Muscle of leg (tissue), 16 donors: Measurements from ENCODE around the gene CRAMP1. TPM values are rescaled to one million over a fixed set of nuclear protein-coding genes. Genes with fewer than 3 reads are reported as not detected.

ENCODE experiments used
- DNase-seq: peaks from one replicate; pipeline ENCODE4 v3.0.0; 2013
- H3K27ac ChIP-seq: one replicate; pipeline ENCODE4 v1.5.1; 2013; ENCODE audit warnings: mild to moderate bottlenecking, low read length, control low read depth
- H3K27me3 ChIP-seq: one replicate; pipeline ENCODE4 v1.6.1; 2013; ENCODE audit warnings: low read length; ENCODE audit not compliant: control insufficient read depth, insufficient read depth
- H3K36me3 ChIP-seq: one replicate; pipeline ENCODE4 v1.6.1; 2013; ENCODE audit warnings: low read length; ENCODE audit not compliant: control insufficient read depth, insufficient read depth
- H3K4me1 ChIP-seq: one replicate; pipeline ENCODE4 v1.6.1; 2013; ENCODE audit warnings: low read length; ENCODE audit not compliant: control insufficient read depth, insufficient read depth
- H3K4me3 ChIP-seq: one replicate; pipeline ENCODE4 v1.5.1; 2013; ENCODE audit warnings: low read length, control low read depth
- H3K9me3 ChIP-seq: replicated peaks from 2 replicates; pipeline ENCODE4 v1.6.1; 2013; ENCODE audit warnings: low read depth, low read length; ENCODE audit not compliant: control insufficient read depth
- WGBS: methylation state at CpG from one replicate; pipeline ENCODE4 v1.1.5; 2013; ENCODE audit warnings: missing lambda C conversion rate; ENCODE audit not compliant: insufficient coverage; 5-methylcytosine and 5-hydroxymethylcytosine counted together
- long read RNA-seq, 11 donors: transcript quantifications; one replicate each; lab custom pipeline, GENCODE V29; 2026
- polyA plus RNA-seq, 8 donors: library from polyadenylated mRNA; unstranded; fragments of 120-200 nt; gene quantifications; one replicate each; pipeline versions ENCODE4 v1.2.1 to v1.2.3, GENCODE V29; 2013; ENCODE audit warnings: inconsistent platforms in 1 of 8, low replicate concordance in 1 of 8; ENCODE audit not compliant: insufficient read length in 8 of 8, insufficient read depth in 1 of 8
- total RNA-seq: library from RNA; stranded (reverse); fragments of 120-200 nt; gene quantifications from one replicate; pipeline ENCODE4 v1.2.4, GENCODE V29; 2013

CRAMP1 gene
- total RNA-seq (7.2 TPM), polyA plus RNA-seq (10 to 100 TPM; 12.3 to 19.1 (median 14.1) TPM)
- long read RNA-seq, donor 1, partial matches to known transcripts, result 0 of 1 reads
- long read RNA-seq, donor 1, other reads (novel, unspliced or antisense), result 0 of 1 reads
- long read RNA-seq, donor 2, result 0 reads
- long read RNA-seq, donor 3, result 0 reads
- long read RNA-seq, donor 4, result 0 reads
- long read RNA-seq, donor 5, result 0 reads
- long read RNA-seq, donor 6, result 0 reads
- long read RNA-seq, donor 7, partial matches to known transcripts, result 0 of 1 reads
- long read RNA-seq, donor 7, other reads (novel, unspliced or antisense), result 0 of 1 reads
- long read RNA-seq, donor 8, partial matches to known transcripts, result 0 of 1 reads
- long read RNA-seq, donor 8, other reads (novel, unspliced or antisense), result 0 of 1 reads
- long read RNA-seq, donor 9, result 0 reads
- long read RNA-seq, donor 10, partial matches to known transcripts, result 0 of 1 reads
- long read RNA-seq, donor 10, other reads (novel, unspliced or antisense), result 0 of 1 reads
- long read RNA-seq, donor 11, partial matches to known transcripts, result 0 of 1 reads
- long read RNA-seq, donor 11, other reads (novel, unspliced or antisense), result 0 of 1 reads

- peaks cover 10% of the 10 kb centered on the region for H3K36me3 ChIP-seq
- no peak for DNase-seq
- H3K4me1 ChIP-seq, result peaks cover 43% of the 10 kb centered on the region
- no peaks in the 10 kb centered on the region for H3K9me3 ChIP-seq
- H3K27ac ChIP-seq, result peak within 1 kb of the TSS; percentile 87
- peak within 1 kb of the TSS; percentile 71 for H3K4me3 ChIP-seq
- under 1% methylated on average over 101 of the region's 101 CpGs for WGBS
- no peaks in the 10 kb centered on the region for H3K27me3 ChIP-seq
These were observed at the start of gene CRAMP1 for GRCh38 chr16:1612320-1613111. Gene CRAMP1, plus strand, starts transcription at chr16:1612360. Its CDS starts 2,280 bp downstream, at chr16:1614640.

- Histone ChIP-seq H3K27me3 (no peaks in the 10 kb centered on the region), H3K4me3 (no peak overlapping the region), H3K27ac (no peak overlapping the region), H3K4me1 (no peaks in the 10 kb centered on the region), H3K9me3 (no peaks in the 10 kb centered on the region), H3K36me3 (peaks cover 45% of the 10 kb centered on the region)
- DNase-seq, result no peak
- 96% methylated on average over 20 of the region's 20 CpGs for WGBS
These were observed 48.4 kb upstream of the CRAMP1 start for GRCh38 chr16:1563786-1564185.

GRCh38 chr16:1564325-1564724, 47.8 kb upstream of the CRAMP1 start:
- no peaks in the 10 kb centered on the region for H3K9me3 ChIP-seq
- H3K4me3 ChIP-seq, result no peak overlapping the region
- no peaks in the 10 kb centered on the region for H3K27me3 ChIP-seq
- peaks cover 43% of the 10 kb centered on the region for H3K36me3 ChIP-seq
- H3K4me1 ChIP-seq, result no peaks in the 10 kb centered on the region
- no peak for DNase-seq
- 84% methylated on average over 7 of the region's 9 CpGs for WGBS
- H3K27ac ChIP-seq, result no peak overlapping the region

- WGBS, result 83% methylated on average over 16 of the region's 16 CpGs
- no peak overlapping the region for H3K27ac ChIP-seq
- DNase-seq, result no peak
- no peaks in the 10 kb centered on the region for H3K9me3 ChIP-seq
- H3K4me1 ChIP-seq, result no peaks in the 10 kb centered on the region
- peaks cover 42% of the 10 kb centered on the region for H3K36me3 ChIP-seq
- H3K27me3 ChIP-seq, result no peaks in the 10 kb centered on the region
- no peak overlapping the region for H3K4me3 ChIP-seq
These were observed 46.9 kb upstream of the CRAMP1 start for GRCh38 chr16:1565083-1565805.

- no peak for DNase-seq
- Histone ChIP-seq H3K27me3 (no peaks in the 10 kb centered on the region), H3K36me3 (peaks cover 29% of the 10 kb centered on the region), H3K4me1 (no peaks in the 10 kb centered on the region), H3K4me3 (no peak overlapping the region), H3K27ac (no peak overlapping the region), H3K9me3 (no peaks in the 10 kb centered on the region)
- WGBS, result 80% methylated on average over 12 of the region's 13 CpGs
These were observed 44.2 kb upstream of the CRAMP1 start for GRCh38 chr16:1567988-1568387.

- 79% methylated on average over 5 of the region's 7 CpGs for WGBS
- no peaks in the 10 kb centered on the region for H3K9me3 ChIP-seq
- DNase-seq, result no peak
- H3K27ac ChIP-seq, result no peak overlapping the region
- H3K4me1 ChIP-seq, result no peaks in the 10 kb centered on the region
- H3K36me3 ChIP-seq, result peaks cover 18% of the 10 kb centered on the region
- H3K27me3 ChIP-seq, result no peaks in the 10 kb centered on the region
- no peak overlapping the region for H3K4me3 ChIP-seq
These were observed 41.0 kb upstream of the CRAMP1 start for GRCh38 chr16:1571012-1571671.

- Histone ChIP-seq H3K27ac (no peak overlapping the region), H3K36me3 (peaks cover 25% of the 10 kb centered on the region), H3K4me3 (no peak overlapping the region), H3K27me3 (no peaks in the 10 kb centered on the region), H3K4me1 (no peaks in the 10 kb centered on the region), H3K9me3 (no peaks in the 10 kb centered on the region)
- no peak for DNase-seq
- WGBS, result 72% methylated on average over 6 of the region's 7 CpGs
These were observed 39.5 kb upstream of the CRAMP1 start for GRCh38 chr16:1572673-1573072.

GRCh38 chr16:1573301-1573700, 38.9 kb upstream of the CRAMP1 start:
- H3K9me3 ChIP-seq, result no peaks in the 10 kb centered on the region
- no peaks in the 10 kb centered on the region for H3K4me1 ChIP-seq
- no peaks in the 10 kb centered on the region for H3K27me3 ChIP-seq
- WGBS, result 87% methylated on average over 5 of the region's 5 CpGs
- H3K4me3 ChIP-seq, result no peak overlapping the region
- peaks cover 27% of the 10 kb centered on the region for H3K36me3 ChIP-seq
- H3K27ac ChIP-seq, result no peak overlapping the region
- no peak for DNase-seq

GRCh38 chr16:1575578-1575977, 36.6 kb upstream of the CRAMP1 start:
- Histone ChIP-seq H3K4me1 (no peaks in the 10 kb centered on the region), H3K9me3 (no peaks in the 10 kb centered on the region), H3K36me3 (peaks cover 25% of the 10 kb centered on the region), H3K27ac (no peak overlapping the region), H3K27me3 (no peaks in the 10 kb centered on the region), H3K4me3 (no peak overlapping the region)
- DNase-seq, result no peak
